Pancreas (tissue), 10 donors: ENCODE measurements around the gene TMEM145. TPM values are rescaled to one million over a fixed set of nuclear protein-coding genes. Genes with fewer than 3 reads are reported as not detected.

Experiments used
- ATAC-seq, 4 donors: fragments of 200-7000 bp; cut with Tn5 transposase; one replicate each; pipeline versions ENCODE4 v1.8.0 to v1.9.1; 2020; ENCODE audit warnings: mild to moderate bottlenecking in 4 of 4, moderate library complexity in 4 of 4
- DNase-seq, 6 donors: peaks; one replicate each; pipeline ENCODE4 v3.0.0-alpha.2; 2020
- FAIRE-seq: peaks from 2 replicates; lab custom pipeline; 2012; peaks lifted over from hg19 to GRCh38; lab: Jason Lieb, UNC
- H3K27ac ChIP-seq, 4 donors: fragments of 200-600 bp; sonication (generic); 1 replicate in 3 of 4; 2 replicates in 1 of 4; pipeline versions ENCODE4 v1.5.0 to v1.8.0; 2020
- H3K27me3 ChIP-seq, 4 donors: fragments of 200-600 bp; one replicate each; pipeline ENCODE4 v1.8.0; 2021
- H3K36me3 ChIP-seq, 3 donors: fragments of 200-600 bp; sonication (generic) in 1 of 3; one replicate each; pipeline versions ENCODE4 v1.5.0 to v1.8.0; 2020 to 2021
- H3K4me1 ChIP-seq, 3 donors: fragments of 200-600 bp; one replicate each; pipeline ENCODE4 v1.8.0; 2021
- H3K4me3 ChIP-seq, 4 donors: fragments of 200-600 bp; sonication (generic) in 2 of 4; one replicate each; pipeline versions ENCODE4 v1.5.0 to v1.8.0; 2020 to 2021
- H3K9me3 ChIP-seq, 4 donors: fragments of 200-600 bp; one replicate each; pipeline ENCODE4 v1.8.0; 2021
- WGBS, 2 donors: extraction: QIAGEN DNeasy Blood & Tissue Kit; methylation state at CpG; one replicate each; pipeline ENCODE4 v1.1.7; 2013; 5-methylcytosine and 5-hydroxymethylcytosine counted together
- intact Hi-C, 3 donors: fragments of 100-400 bp; cut with DNase I; formaldehyde crosslinking; loops; one replicate each; pipeline versions ENCODE4 v1.11.1 to v1.14.2; 2022
- polyA plus RNA-seq, 2 donors: library from polyadenylated mRNA; stranded (reverse); fragments of 200-250 nt; gene quantifications; one replicate each; pipeline ENCODE4 v1.2.3, GENCODE V29; 2013
- total RNA-seq, 6 donors: library from RNA; stranded (reverse); fragmentation: NEBNext Ultra II Directional in 4 of 6; extraction: Animal tissue kit (Norgen Biotek cat#: 25700) in 4 of 6; gene quantifications; one replicate each; pipeline versions ENCODE4 v1.2.1 to v1.2.4, GENCODE V29; 2021 to 2023
- TF ChIP-seq, protein P1 (sequence below), 4 donors: fragments of 200-600 bp; sonication (generic) in 3 of 4; IDR thresholded peaks; one replicate each; pipeline versions ENCODE4 v1.5.0 to v1.8.0; 2021; ENCODE audit warnings: antibody characterized with exemption in 4 of 4
- donor health status: healthy with polysubstance abuse.
- donor health status: DM: no; HTN: no; CAD: no; lungs with moderate emphysema.
- donor health status: DM: no; HTN: no; CAD: no.
- donor health status: control.
- donor health status: control.
- donor health status: Bipolar disorder and iron deficiency.
- donor health status: DM: yes; HTN: yes; CAD: no.
- donor health status: DM: no; HTN: no; CAD: no.
- donor health status: DM: no; HTN: no; CAD: no.
- donor health status: DM: yes; HTN: yes; CAD: no.

TMEM145 gene
- total and polyA plus RNA-seq, 8 donors: 0.46 to 8.2 (median 1.0) TPM

DNA sequence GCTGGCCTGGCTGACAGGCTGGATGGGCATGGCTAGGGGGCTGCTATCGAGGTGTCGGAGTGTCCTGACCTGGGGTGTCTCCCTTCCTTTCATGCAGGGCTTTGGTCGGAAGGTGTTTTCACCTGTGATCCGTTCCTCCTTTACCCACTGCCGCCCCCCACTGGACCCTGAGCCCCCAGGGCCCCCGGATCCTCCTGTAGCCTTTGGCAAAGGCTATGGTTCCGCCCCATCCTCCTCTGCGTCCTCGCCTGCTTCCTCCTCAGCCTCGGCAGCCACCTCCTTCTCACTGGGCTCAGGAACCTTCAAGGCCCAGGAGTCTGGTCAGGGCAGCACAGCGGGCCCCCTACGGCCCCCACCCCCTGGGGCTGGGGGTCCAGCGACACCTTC is 23.0 kb upstream of the TMEM145 start:
- no peak for DNase-seq
- Histone ChIP-seq H3K27ac (no peak overlapping the region), H3K4me3 (no peak overlapping the region), H3K36me3 (peaks cover 5 to 54% (median 41%) of the 10 kb centered on the region in 3 donors), H3K4me1 (peaks cover 0 to 9% (median 9%) of the 10 kb centered on the region in 3 donors), H3K27me3 (no peaks in the 10 kb centered on the region), H3K9me3 (no peaks in the 10 kb centered on the region)
- intact Hi-C loops: loop anchor here in 1 of 3 donors (10.0 kb wide), 2 partner anchors 45 to 155 kb away; partner anchors contain the start of genes GSK3A and POU2F2
- ATAC-seq: no peak
- 90% methylated on average over 12 to 13 of the region's 13 CpGs for WGBS, 2 donors
- TF ChIP-seq, protein P1, sequence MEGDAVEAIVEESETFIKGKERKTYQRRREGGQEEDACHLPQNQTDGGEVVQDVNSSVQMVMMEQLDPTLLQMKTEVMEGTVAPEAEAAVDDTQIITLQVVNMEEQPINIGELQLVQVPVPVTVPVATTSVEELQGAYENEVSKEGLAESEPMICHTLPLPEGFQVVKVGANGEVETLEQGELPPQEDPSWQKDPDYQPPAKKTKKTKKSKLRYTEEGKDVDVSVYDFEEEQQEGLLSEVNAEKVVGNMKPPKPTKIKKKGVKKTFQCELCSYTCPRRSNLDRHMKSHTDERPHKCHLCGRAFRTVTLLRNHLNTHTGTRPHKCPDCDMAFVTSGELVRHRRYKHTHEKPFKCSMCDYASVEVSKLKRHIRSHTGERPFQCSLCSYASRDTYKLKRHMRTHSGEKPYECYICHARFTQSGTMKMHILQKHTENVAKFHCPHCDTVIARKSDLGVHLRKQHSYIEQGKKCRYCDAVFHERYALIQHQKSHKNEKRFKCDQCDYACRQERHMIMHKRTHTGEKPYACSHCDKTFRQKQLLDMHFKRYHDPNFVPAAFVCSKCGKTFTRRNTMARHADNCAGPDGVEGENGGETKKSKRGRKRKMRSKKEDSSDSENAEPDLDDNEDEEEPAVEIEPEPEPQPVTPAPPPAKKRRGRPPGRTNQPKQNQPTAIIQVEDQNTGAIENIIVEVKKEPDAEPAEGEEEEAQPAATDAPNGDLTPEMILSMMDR (IDR thresholded peaks at IDR 0.05): no peak
- no peak for FAIRE-seq

DNA sequence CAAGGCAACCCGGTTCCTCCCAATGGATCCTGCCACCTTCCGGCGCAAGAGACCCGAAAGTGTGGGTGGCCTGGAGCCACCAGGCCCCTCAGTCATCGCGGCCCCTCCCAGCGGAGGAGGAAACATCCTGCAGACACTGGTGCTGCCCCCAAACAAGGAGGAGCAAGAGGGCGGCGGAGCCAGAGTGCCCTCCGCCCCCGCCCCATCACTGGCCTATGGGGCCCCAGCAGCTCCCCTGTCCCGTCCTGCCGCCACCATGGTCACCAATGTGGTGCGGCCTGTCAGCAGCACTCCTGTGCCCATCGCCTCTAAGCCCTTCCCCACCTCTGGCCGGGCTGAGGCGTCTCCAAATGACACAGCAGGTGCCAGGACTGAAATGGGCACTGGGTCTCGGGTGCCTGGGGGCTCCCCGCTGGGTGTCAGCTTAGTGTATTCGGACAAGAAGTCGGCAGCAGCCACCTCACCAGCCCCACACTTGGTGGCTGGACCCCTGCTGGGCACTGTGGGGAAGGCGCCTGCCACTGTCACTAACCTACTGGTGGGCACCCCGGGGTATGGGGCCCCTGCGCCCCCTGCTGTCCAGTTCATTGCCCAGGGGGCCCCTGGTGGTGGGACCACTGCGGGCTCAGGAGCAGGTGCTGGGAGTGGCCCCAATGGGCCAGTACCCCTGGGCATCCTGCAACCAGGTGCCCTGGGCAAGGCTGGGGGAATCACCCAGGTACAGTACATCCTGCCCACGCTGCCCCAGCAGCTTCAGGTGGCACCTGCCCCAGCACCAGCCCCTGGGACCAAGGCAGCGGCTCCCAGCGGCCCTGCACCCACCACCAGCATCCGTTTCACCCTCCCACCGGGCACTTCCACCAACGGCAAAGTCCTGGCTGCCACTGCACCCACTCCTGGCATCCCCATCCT is 22.3 kb upstream of the TMEM145 start:
- DNase-seq (peak in 3 of 6 donors; percentile 54 to 75 (median 62)), ATAC-seq (peak in 2 of 4 donors; percentile 7 to 8), FAIRE-seq (no peak)
- WGBS, 2 donors: 91% methylated on average over 29 to 31 of the region's 31 CpGs
- Histone ChIP-seq H3K9me3 (no peaks in the 10 kb centered on the region), H3K27me3 (no peaks in the 10 kb centered on the region), H3K4me1 (peaks cover 0 to 3% (median 2%) of the 10 kb centered on the region in 3 donors), H3K36me3 (peaks cover 5 to 54% (median 41%) of the 10 kb centered on the region in 3 donors), H3K4me3 (no peak overlapping the region), H3K27ac (no peak overlapping the region)
- intact Hi-C loops: loop anchor here in 1 of 3 donors (10.0 kb wide), 2 partner anchors 46 to 156 kb away; partner anchors contain the start of genes GSK3A and POU2F2
- TF ChIP-seq, protein P1 (IDR thresholded peaks at IDR 0.05): peak in 1 of 4 donors; percentile 11

DNA sequence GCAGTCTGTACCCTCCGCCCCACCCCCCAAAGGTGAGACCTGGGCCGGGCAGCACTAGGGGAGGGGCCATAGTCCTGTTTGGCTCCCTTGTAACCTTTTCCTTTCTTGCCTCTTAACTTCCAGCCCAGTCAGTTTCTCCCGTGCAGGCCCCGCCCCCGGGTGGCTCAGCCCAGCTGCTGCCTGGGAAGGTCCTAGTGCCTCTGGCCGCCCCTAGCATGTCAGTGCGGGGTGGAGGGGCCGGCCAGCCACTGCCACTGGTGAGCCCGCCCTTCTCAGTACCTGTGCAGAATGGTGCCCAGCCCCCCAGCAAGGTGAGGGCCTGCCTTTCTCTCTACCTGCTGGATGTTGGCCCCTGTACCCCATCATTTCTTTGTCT is 21.7 kb upstream of the TMEM145 start:
- DNase-seq: peak in 1 of 6 donors; percentile 45
- Histone ChIP-seq H3K9me3 (no peaks in the 10 kb centered on the region), H3K27me3 (no peaks in the 10 kb centered on the region), H3K4me1 (no peaks in the 10 kb centered on the region), H3K4me3 (no peak overlapping the region), H3K36me3 (peaks cover 5 to 54% (median 41%) of the 10 kb centered on the region in 3 donors), H3K27ac (no peak overlapping the region)
- TF ChIP-seq, protein P1 (IDR thresholded peaks at IDR 0.05): no peak
- intact Hi-C loops: loop anchor here in 1 of 3 donors (10.0 kb wide), 2 partner anchors 47 to 157 kb away; partner anchors contain the start of genes GSK3A and POU2F2
- WGBS, 2 donors: 75 to 76% methylated on average over 9 of the region's 9 CpGs
- no peak for FAIRE-seq
- no peak for ATAC-seq

DNA sequence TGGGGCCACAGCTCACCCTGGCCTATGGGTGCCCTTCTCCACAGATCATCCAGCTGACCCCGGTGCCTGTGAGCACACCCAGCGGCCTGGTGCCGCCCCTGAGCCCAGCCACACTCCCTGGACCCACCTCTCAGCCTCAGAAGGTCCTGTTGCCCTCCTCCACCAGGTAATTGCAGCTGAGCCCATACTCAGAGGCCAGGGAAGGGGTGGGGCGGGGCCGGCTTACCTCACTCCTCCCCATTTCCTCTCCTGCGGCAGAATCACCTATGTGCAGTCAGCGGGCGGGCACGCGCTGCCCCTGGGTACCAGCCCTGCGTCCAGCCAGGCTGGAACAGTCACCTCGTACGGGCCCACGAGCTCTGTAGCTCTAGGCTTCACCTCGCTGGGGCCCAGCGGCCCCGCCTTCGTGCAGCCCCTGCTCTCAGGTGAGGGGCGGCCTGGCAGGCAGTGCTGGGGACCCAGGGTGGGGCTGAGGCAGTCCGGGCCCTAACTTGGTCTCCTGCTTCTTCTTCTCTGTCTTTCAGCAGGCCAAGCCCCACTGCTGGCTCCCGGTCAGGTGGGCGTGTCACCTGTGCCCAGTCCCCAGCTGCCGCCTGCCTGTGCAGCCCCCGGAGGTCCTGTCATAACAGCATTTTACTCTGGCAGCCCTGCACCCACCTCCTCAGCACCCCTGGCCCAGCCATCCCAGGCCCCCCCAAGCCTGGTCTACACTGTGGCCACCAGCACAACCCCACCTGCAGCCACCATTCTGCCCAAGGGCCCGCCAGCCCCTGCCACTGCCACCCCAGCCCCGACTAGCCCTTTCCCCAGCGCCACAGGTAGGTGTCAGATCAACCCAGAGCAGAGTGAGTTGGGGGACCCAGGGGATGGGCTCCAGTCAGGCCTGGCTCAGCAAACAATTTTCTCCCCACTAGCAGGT is 20.8 kb upstream of the TMEM145 start:
- Histone ChIP-seq H3K27me3 (no peaks in the 10 kb centered on the region), H3K9me3 (no peaks in the 10 kb centered on the region), H3K27ac (no peak overlapping the region), H3K4me3 (no peak overlapping the region), H3K36me3 (peaks cover 5 to 51% (median 38%) of the 10 kb centered on the region in 3 donors), H3K4me1 (no peaks in the 10 kb centered on the region)
- FAIRE-seq (no peak), ATAC-seq (no peak), DNase-seq (peak in 2 of 6 donors; percentile 46 to 74)
- TF ChIP-seq, protein P1 (IDR thresholded peaks at IDR 0.05): no peak
- 92 to 97% methylated on average over 25 to 27 of the region's 27 CpGs for WGBS, 2 donors
- intact Hi-C loops: loop anchor here in 1 of 3 donors (10.0 kb wide), 2 partner anchors 48 to 158 kb away; partner anchors contain the start of genes GSK3A and POU2F2
